GM21717 (cell line): ENCODE measurements around the gene NAA30.
"Not testable (repeated sequence)": the region's sequence is repeated elsewhere in the genome, so short reads cannot be mapped to it uniquely, and the experiment has no call there.

Experiments
- ATAC-seq: cut with Tn5 transposase; IDR thresholded peaks from one replicate; pipeline ENCODE4 v1.9.1; 2021; ENCODE audit warnings: mild to moderate bottlenecking, moderate library complexity; ENCODE audit not compliant: unreplicated experiment

Gene NAA30

DNA sequence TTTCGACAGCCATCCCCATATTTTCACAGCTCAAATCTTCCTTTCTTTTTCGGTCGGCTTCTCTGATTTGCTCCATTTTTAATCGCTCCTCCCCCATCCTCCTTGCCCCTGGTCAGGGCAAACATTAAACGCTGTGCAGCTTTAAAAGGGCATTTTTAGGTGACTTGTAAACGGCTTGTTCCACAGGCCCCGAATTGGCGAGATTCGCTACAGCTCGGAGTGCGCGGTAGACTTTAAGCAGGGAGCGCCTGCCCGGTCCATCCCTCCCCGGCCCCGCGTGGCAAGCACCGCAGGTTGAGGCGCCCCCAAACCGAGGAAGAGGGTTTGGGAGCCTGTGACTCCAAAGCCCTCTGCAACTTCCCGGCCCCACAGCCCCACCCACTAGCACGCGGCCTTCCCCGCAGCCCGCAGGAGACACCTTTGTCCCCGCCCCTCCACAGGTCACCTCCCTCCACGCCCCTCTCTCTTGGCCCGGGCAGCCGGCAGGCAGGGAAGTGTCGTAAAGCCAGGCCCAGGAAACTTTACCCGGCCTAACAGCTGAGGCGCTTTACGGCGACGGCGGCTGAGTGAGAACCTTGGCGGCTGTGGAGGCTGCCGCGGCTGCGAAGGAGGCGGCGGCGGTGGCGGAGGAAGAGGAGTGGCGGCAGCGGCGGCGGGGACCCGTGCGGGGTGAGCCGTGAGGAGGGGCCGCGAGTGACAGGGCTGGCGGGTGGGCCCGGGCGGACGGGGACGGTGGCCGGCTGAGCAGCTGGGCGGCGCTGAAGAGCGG lies at the start of gene NAA30:
Gene NAA30, plus strand, starts transcription at position 550 of the 769 bp plus-strand sequence. CDS start 372 bp downstream, outside the sequence.
- peak; percentile 91 for ATAC-seq

DNA sequence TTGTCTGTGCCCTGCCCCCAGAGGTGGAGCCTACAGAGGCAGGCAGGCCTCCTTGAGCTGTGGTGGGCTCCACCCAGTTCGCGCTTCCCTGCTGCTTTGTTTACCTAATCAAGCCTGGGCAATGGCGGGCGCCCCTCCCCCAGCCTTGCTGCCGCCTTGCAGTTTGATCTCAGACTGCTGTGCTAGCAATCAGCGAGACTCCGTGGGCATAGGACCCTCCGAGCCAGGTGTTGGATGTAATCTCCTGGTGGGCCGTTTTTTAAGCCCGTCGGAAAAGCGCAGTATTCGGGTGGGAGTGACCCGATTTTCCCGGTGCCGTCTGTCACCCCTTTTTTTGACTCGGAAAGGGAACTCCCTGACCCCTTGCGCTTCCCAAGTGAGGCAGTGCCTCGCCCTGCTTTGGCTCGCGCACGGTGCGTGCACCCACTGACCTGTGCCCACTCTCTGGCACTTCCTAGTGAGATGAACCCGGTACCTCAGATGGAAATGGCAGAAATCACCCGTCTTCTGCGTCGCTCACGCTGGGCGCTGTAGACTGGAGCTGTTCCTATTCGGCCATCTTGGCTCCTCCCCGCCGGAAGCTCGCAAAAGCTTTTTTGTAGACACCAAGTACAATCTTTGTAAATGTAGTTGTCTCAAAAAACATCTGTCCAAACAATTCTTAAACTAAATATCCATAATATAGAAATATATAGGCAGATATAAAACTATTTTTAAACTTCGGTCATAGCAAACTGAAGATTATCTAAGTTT lies 46.7 kb upstream of the NAA30 start:
- not testable (repeated sequence) for ATAC-seq

DNA sequence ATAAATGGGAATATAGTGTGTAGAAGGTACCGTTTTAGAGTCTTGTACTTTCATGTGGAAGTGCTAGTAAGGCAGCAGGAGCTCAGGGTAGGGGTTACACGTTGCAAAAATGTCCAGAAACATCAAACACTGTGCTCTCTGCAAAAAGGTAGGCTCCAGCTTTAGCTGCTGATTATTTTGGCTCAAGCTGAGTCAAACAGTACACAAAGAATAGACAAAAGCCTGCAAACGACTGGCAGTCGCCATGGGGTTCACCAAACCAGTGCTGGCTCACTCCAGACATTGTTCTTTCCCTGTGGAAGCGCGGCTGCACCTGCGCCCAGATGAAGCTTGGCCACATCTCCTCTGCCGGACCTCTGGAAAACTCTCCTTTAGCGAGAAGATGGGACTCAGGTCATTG lies 45.3 kb upstream of the NAA30 start:
- ATAC-seq: no peak

DNA sequence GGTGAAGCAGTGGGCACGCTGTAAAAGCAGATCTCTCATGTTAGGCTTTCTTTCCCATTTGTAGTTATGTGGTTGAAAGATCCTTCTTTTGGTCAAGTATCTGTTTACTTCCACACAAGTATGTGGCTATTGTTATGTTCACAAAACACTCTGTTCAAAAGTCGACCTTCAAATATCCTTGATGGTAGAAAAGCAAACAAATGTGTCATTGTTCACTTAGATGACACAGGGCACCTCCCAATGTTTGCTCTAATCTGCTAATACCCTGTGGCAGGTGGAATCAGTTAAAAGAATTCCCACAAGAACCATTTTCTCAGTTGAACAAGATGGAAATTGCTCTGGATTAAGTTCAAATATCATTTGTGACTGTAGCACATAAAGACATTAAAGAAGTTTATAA lies 43.6 kb upstream of the NAA30 start:
- no peak for ATAC-seq

DNA sequence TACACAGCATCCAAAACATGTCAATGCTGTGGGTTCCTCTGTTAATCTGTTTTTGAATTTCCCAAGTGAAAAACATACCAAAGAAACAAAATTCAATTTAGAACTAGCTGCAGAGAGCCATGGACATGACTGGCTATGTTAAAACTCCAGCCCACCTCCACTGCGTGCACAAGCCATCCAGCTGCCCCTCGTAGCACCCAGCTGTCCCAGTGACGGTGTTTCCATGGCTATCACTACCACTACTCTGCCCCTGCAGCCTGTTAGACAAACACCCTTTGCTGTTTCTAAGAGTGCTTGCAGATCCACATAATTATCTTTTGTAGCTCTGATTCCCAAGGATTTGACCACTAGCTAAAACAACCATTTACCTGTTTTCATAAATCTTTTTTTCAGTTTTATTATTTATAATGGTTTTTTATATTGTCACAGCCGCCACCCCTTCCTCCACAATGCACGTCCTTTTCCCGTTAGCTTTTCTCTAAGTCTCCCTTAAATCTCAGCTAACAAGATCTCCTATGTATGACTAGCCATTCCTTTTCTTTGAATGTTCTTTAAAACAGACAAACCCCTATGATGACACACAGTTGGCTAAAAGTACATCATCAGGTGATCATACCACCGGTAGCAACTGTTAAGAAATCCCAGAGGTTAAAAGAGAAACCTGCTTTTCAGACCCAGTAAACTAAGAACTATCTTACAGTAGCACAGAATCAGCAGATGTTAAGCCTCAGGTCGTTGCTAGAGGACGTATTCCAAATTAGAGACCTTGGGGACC lies 37.8 kb upstream of the NAA30 start:
- ATAC-seq: no peak

DNA sequence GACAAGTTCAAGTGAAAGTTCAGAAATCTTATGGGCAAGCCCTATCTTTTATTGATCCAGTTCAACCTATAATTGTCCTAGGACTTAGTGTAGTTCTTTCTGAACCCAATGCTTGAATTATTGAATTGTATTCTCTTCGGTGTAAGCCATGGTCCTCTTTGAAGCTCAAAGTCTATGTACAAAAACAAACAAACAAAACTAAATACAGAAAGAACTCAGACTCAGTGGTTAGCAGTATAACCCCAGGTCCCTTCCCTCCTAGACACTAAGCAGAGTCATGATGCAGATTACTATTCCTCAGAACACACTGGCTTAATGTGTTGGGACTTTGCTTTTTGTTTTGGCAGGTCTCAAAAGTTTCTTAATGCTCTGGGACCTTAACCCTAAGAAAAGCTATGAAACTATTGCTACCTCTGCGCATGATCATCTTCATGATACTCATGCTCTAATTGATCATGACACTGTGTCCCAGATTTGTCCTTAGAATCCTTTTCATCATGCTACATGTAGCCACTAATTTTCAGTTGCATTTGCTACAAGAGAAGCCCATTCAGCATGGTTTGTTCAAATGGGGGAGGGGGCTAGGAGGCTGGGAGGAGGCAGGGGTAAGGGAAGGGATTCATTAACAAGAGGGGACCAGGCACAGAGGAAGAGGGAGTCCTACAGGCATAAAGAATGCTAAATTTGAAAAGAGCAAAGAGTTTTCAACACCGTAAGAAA lies 35.1 kb upstream of the NAA30 start:
- no peak for ATAC-seq

DNA sequence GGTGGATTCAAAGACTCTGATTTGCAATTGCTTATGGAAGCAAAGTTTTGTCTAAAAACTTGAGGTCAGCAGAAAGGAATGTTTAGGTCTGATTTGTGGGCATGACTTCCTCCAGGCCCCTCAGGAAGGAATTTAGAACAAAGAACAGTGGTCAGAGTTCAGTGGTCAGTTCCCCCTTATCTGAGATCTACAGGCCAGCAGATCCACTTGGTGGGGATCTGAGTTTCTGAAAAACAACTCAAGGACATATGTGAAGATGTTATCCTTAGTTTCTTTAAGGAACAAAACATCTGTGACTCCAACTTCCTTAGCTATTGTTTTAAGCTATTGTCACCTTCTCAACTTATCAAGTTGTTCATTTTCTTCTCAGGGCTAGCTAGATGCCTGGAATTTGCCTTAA lies 28.0 kb upstream of the NAA30 start:
- no peak for ATAC-seq

DNA sequence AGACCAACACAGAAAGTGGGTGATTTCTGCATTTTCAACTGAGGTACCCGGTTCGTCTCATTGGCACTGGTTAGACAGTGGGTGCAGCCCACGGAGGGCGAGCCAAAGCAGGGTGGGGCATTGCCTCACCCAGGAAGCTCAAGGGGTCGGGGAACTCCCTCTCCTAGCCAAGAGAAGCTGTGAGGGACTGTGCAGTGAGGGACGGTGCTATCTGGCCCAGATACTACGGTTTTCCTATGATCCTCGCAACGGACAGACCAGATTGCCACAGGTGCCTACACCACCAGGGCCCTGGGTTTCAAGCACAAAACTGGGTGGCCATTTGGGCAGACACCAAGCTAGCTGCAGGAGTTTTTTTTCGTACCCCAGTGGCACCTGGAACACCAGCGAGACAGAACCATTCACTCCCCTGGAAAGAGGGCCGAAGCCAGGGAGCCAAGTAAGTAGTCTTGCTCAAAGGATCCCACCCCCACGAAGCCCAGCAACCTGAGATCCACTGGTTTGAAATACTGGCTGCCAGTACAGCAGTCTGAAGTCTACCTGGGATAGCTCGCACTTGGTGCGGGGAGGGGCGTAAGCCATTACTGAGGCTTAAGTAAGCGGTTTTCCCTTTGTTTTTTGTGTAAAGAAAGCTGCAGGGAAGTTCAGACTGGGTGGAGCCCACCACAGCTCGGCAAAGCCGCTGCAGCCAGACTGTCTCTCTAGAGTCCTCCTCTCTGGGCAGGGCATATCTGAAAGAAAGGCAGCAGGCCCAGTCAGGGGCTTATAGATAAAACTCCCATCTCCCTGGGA lies 25.5 kb upstream of the NAA30 start:
- no peak for ATAC-seq

DNA sequence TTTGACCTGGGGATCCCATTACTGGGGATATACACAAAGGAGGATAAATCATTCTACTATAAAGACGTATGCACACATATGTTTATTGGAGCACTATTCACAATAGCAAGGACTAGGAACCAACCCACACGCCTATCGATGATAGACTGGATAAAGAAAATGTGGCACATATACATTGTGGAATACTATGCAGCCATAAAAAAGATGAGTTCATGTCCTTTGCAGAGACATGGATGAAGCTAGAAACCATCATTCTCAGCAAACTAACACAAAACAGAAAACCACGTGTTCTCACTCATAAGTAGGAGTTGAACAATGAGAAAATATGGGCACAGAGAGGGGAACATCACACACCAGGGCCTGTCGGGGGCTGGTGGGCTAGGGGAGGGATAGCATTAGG lies 20.2 kb upstream of the NAA30 start:
- ATAC-seq: not testable (repeated sequence)

DNA sequence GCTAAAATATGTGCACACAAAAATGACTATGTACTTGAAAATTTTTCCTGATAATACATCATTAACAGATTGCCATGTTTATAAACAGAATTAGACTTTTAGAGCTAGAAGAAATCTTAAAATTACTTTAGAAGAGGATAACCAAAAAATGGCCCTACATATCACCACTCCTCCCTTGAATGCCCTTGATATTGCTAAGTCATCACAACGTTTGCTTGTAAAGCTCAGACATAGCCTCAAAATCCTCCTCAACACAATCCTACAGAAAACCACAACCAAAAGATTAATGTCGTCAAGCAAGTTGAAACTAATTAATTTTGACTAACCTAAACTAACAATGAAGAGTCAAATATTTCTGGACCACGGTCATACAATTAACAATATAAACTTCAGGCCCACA lies 19.4 kb upstream of the NAA30 start:
- ATAC-seq: no peak

DNA sequence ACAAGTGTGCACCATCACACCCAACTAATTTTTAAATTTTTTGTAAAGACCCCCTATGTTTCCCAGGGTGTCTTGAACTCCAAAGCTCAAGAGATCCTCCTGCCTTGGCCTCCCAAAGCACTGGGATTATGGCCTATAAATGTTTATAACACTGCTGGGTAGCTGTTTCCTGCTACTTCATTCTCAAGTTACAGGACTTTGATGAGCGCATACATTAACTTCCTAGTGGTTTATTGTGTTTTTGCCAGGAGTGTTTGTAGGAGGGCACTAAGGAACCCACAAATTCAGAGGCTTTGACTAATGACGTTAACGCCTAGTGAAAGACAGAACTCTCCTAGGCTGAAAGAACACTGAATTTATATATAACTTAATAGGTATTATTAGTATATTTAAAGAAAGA lies 15.2 kb upstream of the NAA30 start:
- no peak for ATAC-seq

DNA sequence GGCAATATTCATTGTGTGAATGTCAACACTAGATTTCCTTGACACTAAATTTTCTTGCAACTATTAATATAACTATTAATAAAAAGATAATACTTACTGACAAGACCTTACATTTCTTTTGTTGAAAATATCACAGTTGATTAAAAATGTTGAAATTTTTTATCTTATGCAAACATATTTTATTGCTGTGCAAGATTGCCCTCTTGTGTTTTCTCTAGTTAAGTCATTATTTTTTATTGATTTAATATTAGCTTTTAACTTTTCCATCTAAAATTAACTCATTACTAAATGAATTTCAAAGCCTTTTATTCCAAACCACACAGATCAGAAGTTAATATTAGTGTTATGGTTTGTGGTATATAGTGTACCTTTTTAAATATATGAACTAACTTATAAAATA lies 11.7 kb upstream of the NAA30 start:
- ATAC-seq: no peak

DNA sequence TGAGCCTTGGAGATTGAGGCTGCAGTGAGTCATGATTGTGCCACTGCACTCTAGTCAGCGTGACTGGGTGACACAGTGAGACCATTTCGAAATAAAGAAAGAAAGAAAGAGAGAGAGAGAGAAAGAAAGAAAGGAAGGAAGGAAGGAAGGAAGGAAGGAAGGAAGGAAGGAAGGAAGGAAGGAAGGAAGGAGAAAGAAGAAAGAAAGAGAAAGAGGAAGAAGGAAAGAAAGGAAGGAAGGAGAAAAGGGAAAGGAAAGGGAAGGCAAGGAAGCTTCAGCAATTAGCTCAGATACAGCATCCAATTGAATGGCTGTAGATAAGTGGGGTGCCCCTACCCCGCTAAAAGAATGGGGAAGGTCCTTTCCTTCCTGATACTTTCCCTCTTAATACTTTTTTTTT lies 9.5 kb upstream of the NAA30 start:
- ATAC-seq: no peak

DNA sequence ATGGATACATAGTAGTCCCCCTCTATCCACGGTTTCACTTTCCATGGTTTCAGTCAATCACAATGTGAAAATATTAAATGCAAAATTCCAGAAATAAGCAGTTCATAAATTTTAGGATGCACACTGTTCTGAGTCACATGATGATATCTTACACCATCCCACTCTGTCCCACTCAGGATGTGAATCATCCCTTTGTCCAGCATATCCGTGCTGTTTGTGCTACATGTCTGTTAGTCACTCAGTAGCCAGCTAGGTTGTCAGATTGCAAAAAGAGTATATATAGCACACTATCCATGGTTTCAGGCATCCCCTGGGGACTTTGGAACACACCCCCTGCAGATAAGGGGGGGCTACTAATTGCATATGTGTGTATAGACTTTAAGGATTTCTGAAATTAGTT lies 8.1 kb upstream of the NAA30 start:
- no peak for ATAC-seq

DNA sequence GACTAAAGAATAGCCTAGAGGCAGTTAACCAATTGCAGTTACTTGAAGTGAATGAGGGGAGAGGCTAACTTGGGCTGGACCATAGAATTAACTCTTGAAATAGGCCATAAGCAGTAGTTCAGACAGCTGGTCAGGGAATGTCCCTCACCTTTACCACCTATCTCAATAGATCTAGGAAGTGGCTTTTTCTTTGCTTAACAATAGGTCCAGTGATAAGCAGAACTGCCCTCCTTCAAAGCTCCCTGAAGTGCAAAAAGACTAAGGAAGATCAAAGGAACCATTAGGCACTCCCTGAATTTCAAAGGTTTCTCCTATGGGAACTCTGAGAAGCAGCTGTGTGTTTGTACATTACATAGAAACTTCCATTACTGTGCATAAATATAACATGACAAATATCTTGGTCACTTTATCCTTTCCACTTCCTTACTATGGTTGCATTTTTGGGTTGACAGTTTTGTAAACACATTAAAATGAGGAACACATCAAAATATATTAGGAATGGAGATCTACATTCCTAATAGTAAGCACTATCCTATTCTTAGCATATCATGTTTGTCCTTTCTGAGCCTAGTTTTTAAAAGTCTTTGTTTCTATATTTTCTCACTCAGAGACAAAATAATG lies 7.2 kb upstream of the NAA30 start:
- no peak for ATAC-seq

DNA sequence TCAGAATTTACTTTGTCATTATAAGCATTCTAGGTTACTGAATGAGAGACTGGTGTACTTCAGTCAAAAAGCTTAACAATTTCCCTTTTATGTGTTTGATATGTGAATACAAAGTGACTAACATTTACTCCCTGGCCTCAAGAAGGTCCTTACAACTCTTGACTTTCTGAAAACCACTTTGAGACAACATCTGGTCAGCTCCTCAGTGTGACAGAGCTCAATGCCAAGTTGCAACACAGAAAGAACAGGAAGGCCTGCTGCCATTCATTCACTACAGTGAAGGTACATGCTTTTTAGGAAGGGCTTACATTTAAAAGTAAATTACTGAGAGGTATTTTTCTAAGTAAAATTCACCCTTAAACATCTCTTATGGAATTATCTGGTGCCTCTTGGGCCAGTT lies 2.3 kb upstream of the NAA30 start:
- no peak for ATAC-seq

DNA sequence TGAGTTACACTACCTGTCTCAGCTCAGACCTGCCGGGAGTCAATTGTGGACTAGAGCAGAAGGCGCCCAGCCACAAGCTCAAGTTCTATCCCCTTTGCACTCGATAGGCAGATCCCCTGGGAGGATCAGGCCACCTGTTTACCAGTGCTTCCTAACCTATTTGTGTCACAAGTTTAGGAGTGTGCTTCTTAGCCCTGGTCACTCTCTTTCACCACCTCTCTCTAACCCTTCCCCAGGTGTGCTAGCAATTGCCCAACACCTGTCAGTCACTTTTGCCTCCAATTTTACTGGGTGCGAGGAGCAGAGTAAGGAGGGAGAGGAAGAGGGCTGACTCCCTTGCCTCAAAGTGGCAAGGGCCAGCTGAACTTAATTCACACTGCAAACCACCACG lies 745 bp upstream of the NAA30 start:
- no peak for ATAC-seq

DNA sequence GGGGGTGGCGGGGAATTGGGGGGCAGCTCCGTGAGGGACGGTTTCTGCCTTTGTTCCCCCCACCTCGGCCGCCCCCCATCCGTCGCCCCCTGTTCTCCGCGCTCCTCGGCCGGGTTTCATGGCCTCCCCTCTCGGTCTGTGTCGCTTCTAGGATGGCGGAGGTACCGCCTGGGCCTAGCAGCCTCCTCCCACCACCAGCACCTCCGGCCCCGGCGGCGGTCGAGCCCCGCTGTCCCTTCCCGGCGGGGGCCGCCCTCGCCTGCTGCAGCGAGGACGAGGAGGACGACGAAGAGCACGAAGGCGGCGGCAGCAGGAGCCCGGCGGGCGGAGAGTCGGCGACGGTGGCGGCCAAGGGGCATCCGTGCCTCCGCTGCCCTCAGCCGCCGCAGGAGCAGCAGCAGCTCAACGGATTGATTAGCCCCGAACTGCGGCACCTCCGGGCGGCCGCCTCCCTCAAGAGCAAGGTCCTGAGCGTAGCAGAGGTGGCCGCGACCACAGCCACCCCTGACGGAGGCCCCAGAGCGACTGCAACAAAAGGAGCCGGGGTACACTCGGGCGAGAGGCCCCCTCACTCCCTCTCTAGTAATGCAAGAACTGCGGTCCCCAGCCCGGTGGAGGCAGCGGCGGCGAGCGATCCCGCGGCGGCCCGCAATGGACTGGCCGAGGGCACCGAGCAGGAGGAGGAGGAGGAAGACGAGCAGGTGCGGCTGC lies 575 bp downstream of the NAA30 start:
- ATAC-seq: peak; percentile 43

DNA sequence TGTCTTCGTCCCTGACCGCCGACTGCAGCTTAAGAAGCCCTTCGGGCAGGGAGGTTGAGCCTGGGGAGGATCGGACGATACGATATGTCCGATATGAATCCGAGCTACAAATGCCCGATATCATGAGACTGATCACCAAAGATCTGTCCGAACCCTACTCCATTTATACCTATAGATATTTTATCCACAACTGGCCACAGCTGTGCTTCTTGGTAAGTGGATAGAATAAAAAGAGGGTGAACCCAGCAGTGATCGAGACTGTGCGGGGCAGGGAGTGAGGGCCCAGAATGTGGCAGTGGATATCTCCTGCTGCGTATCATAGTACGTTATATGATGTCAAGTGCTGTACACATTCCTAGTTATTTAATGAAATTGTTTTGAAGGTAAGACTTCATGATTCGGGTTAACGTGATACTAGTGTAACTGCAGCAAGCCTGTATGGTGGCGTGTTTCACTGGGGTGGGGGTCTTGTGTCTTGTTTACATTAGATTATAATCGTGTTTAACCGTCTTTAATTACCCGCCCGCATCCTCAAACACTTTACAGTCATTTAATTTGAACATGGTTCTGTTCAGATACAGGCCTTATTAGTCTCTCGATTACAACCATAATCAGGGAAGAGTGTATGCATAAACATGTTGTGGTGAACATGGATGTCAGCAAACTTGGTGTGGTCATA lies 1.3 kb downstream of the NAA30 start:
- no peak for ATAC-seq
